PC-3 (cell line): ENCODE data around the gene TBX2. TPM values are rescaled to one million over a fixed set of nuclear protein-coding genes. Genes with fewer than 3 reads are reported as not detected.

Experiments used
- ATAC-seq: fragments of 200-7000 bp; cut with Tn5 transposase; 2 replicates; pipeline ENCODE4 v1.9.1; 2020; ENCODE audit warnings: mild to moderate bottlenecking, moderate library complexity
- BruUV-seq: library from RNA; stranded (reverse); fragments of 400-500 nt; replicated peaks from 2 replicates; lab custom pipeline; 2021; lab: Mats Ljungman, UMichigan
- CTCF ChIA-PET: fragments of 300-600 bp; sonication (Branson Sonifier 250); formaldehyde crosslinking; loops from one replicate; lab custom pipeline; 2022; ENCODE audit warnings: antibody characterized with exemption; lab: Charles Lee
- POLR2A ChIA-PET: fragments of 300-600 bp; sonication (Branson Sonifier 250); formaldehyde crosslinking; loops from one replicate; lab custom pipeline; 2022; ENCODE audit warnings: antibody characterized with exemption; ENCODE audit not compliant: unreplicated experiment; lab: Charles Lee
- DNase-seq: peaks from one replicate; pipeline ENCODE4 v3.0.0-alpha.2; 2015
- H2AFZ ChIP-seq: fragments of 300-600 bp; sonication (generic); 2 replicates; pipeline ENCODE4 v1.6.0; 2016; ENCODE audit warnings: antibody characterized with exemption, low read length
- H3F3A ChIP-seq: fragments of 300-600 bp; sonication (generic); one replicate; pipeline ENCODE4 v1.6.0; 2017; ENCODE audit warnings: antibody characterized with exemption, low read length, control low read depth, mild to moderate bottlenecking; ENCODE audit not compliant: unreplicated experiment
- H3K27ac ChIP-seq: fragments of 300-600 bp; sonication (generic); 2 replicates; pipeline ENCODE4 v1.5.1; 2016; ENCODE audit warnings: mild to moderate bottlenecking, low read length
- H3K27me3 ChIP-seq: fragments of 300-600 bp; sonication (generic); 2 replicates; pipeline ENCODE4 v1.6.1; 2016; ENCODE audit warnings: low read length, mixed read lengths
- H3K36me3 ChIP-seq: fragments of 300-600 bp; sonication (generic); 2 replicates; pipeline ENCODE4 v1.6.1; 2016; ENCODE audit warnings: low read depth, mixed run types, low read length, mixed read lengths
- H3K4me1 ChIP-seq: fragments of 300-600 bp; sonication (generic); 2 replicates; pipeline ENCODE4 v1.5.1; 2016; ENCODE audit warnings: low read length; ENCODE audit not compliant: insufficient read depth
- H3K4me2 ChIP-seq: fragments of 300-600 bp; sonication (generic); 2 replicates; pipeline ENCODE4 v1.6.0; 2016; ENCODE audit warnings: low read length
- H3K4me3 ChIP-seq: fragments of 300-600 bp; sonication (generic); 2 replicates; pipeline ENCODE4 v1.5.1; 2016; ENCODE audit warnings: mild to moderate bottlenecking, low read length, mixed read lengths
- H3K79me2 ChIP-seq: fragments of 300-600 bp; sonication (generic); 2 replicates; pipeline ENCODE4 v1.6.1; 2017; ENCODE audit warnings: low read length, mixed read lengths
- H3K9ac ChIP-seq: fragments of 300-600 bp; sonication (generic); 2 replicates; pipeline ENCODE4 v1.6.0; 2016; ENCODE audit warnings: mild to moderate bottlenecking, low read length
- H3K9me2 ChIP-seq: fragments of 300-600 bp; sonication (generic); replicated peaks from 2 replicates; pipeline ENCODE4 v1.6.1; 2016; ENCODE audit warnings: mixed run types, low read length, mixed read lengths
- H3K9me3 ChIP-seq: fragments of 300-600 bp; sonication (generic); 2 replicates; pipeline ENCODE4 v1.6.1; 2016; ENCODE audit warnings: low read length, mixed read lengths
- H4K20me1 ChIP-seq: fragments of 300-600 bp; sonication (generic); 2 replicates; pipeline ENCODE4 v1.6.1; 2016; ENCODE audit warnings: low read length, mixed read lengths
- CTCF ChIP-seq: fragments of 300-600 bp; sonication (generic); conservative IDR thresholded peaks from 2 replicates; pipeline ENCODE4 v1.5.1; 2017; ENCODE audit warnings: antibody characterized with exemption, low read depth, mild to moderate bottlenecking, low read length
- EZH2 ChIP-seq: fragments of 300-600 bp; sonication (generic); IDR thresholded peaks from one replicate; pipeline ENCODE4 v1.6.1; 2017; ENCODE audit warnings: antibody characterized with exemption, mild to moderate bottlenecking, low read length; ENCODE audit not compliant: unreplicated experiment
- EZH2phosphoT487 ChIP-seq: fragments of 300-600 bp; sonication (generic); IDR thresholded peaks from 2 replicates; pipeline ENCODE4 v1.6.1; 2018; ENCODE audit warnings: mild to moderate bottlenecking, antibody characterized with exemption, low read length, borderline replicate concordance
- intact Hi-C: fragments of 100-400 bp; cut with micrococcal nuclease; formaldehyde crosslinking; loops from 2 replicates; pipeline ENCODE4 v1.9.0; 2023
- total RNA-seq: library from RNA; depleted of rRNA; stranded (reverse); fragments of >200 nt; gene quantifications from 2 replicates; pipeline ENCODE4 v1.2.3, GENCODE V29; 2014

The TBX2 gene
- total RNA-seq, 1 experiment from 2014 or later: 7.1 TPM

GRCh38 chr17:61362396-61362795, 37.2 kb upstream of the TBX2 start:
- no peak for ATAC-seq
- Histone ChIP-seq H3K79me2 (no peaks in the 10 kb centered on the region), H3K4me1 (peaks cover 22% of the 10 kb centered on the region), H3K4me3 (no peak overlapping the region), H2AFZ (no peak overlapping the region), H3K27me3 (no peaks in the 10 kb centered on the region), H4K20me1 (no peaks in the 10 kb centered on the region), H3K9me3 (no peaks in the 10 kb centered on the region), H3K9me2 (no peaks in the 10 kb centered on the region), H3K27ac (no peak overlapping the region), H3K4me2 (no peak overlapping the region), H3K9ac (no peak overlapping the region), H3K36me3 (no peaks in the 10 kb centered on the region), H3F3A (no peaks in the 10 kb centered on the region)
- POLR2A ChIA-PET: interaction anchor here (0.5 kb wide), 1 partner anchor 72 kb away, joined by 4 read pairs; no protein-coding TSS in a partner anchor
- intact Hi-C loops: no loop called here
- BruUV-seq: no TSS peak
- no peak for DNase-seq
- TF ChIP-seq EZH2 (no peak), CTCF (no peak), EZH2phosphoT487 (no peak)
- CTCF ChIA-PET: no interaction called here

GRCh38 chr17:61362852-61363600, 36.6 kb upstream of the TBX2 start:
- intact Hi-C loops: no loop called here
- H3K4me3 ChIP-seq: no peak overlapping the region
- TF ChIP-seq CTCF: no peak
- no peak for TF ChIP-seq EZH2phosphoT487
- TF ChIP-seq EZH2: no peak
- no peaks in the 10 kb centered on the region for H3F3A ChIP-seq
- peaks cover 22% of the 10 kb centered on the region for H3K4me1 ChIP-seq
- ChIA-PET POLR2A (no interaction called here), CTCF (no interaction called here)
- no peaks in the 10 kb centered on the region for H4K20me1 ChIP-seq
- H3K9me2 ChIP-seq: no peaks in the 10 kb centered on the region
- DNase-seq: no peak
- H3K9me3 ChIP-seq: no peaks in the 10 kb centered on the region
- BruUV-seq: no TSS peak
- no peaks in the 10 kb centered on the region for H3K79me2 ChIP-seq
- H3K27me3 ChIP-seq: no peaks in the 10 kb centered on the region
- no peak overlapping the region for H3K9ac ChIP-seq
- H3K36me3 ChIP-seq: no peaks in the 10 kb centered on the region
- no peak for ATAC-seq
- H3K27ac ChIP-seq: no peak overlapping the region
- H2AFZ ChIP-seq: no peak overlapping the region
- H3K4me2 ChIP-seq: no peak overlapping the region

- Histone ChIP-seq H3K4me2 (no peak overlapping the region), H2AFZ (no peak overlapping the region), H3K4me1 (peaks cover 22% of the 10 kb centered on the region), H4K20me1 (no peaks in the 10 kb centered on the region), H3K27me3 (no peaks in the 10 kb centered on the region), H3K9me2 (no peaks in the 10 kb centered on the region), H3K4me3 (no peak overlapping the region), H3F3A (no peaks in the 10 kb centered on the region), H3K9ac (no peak overlapping the region), H3K36me3 (no peaks in the 10 kb centered on the region), H3K9me3 (no peaks in the 10 kb centered on the region), H3K27ac (no peak overlapping the region), H3K79me2 (no peaks in the 10 kb centered on the region)
- intact Hi-C loops: no loop called here
- ChIA-PET POLR2A (no interaction called here), CTCF (no interaction called here)
- no TSS peak for BruUV-seq
- DNase-seq (peak; percentile 15), ATAC-seq (no peak)
- TF ChIP-seq EZH2phosphoT487 (no peak), CTCF (no peak), EZH2 (no peak)
Measured at GRCh38 chr17:61363601-61364462, 35.8 kb upstream of the TBX2 start.
